HFFc6 (cell line): ENCODE results near the gene DDX5. TPM values are rescaled to one million over a fixed set of nuclear protein-coding genes. Genes with fewer than 3 reads are reported as not detected.

ENCODE experiments used
- DNase-seq: peaks from one replicate; pipeline ENCODE4 v3.0.0-alpha.2; 2018
- H3K27ac Mint-ChIP-seq: 2 replicates; pipeline ENCODE4 v1.8.0; 2020; ENCODE audit warnings: mild to moderate bottlenecking, mixed read lengths
- H3K27me3 Mint-ChIP-seq: 2 replicates; pipeline ENCODE4 v1.8.0; 2021; ENCODE audit warnings: mild to moderate bottlenecking, moderate library complexity, mixed read lengths; ENCODE audit not compliant: insufficient read depth
- H3K36me3 Mint-ChIP-seq: 2 replicates; pipeline ENCODE4 v1.8.0; 2021; ENCODE audit warnings: low read depth, mixed read lengths
- H3K4me1 Mint-ChIP-seq: 2 replicates; pipeline ENCODE4 v1.8.0; 2020; ENCODE audit warnings: low read depth, mixed read lengths
- H3K4me3 Mint-ChIP-seq: 2 replicates; pipeline ENCODE4 v1.8.0; 2020; ENCODE audit warnings: mild to moderate bottlenecking, moderate library complexity, mixed read lengths
- H3K9me3 Mint-ChIP-seq: 2 replicates; pipeline ENCODE4 v1.8.0; 2020; ENCODE audit warnings: mild to moderate bottlenecking, mixed read lengths
- CTCF ChIP-seq: fragments of 200-600 bp; sonication (generic); IDR thresholded peaks from 2 replicates; pipeline ENCODE4 v1.5.0; 2021; ENCODE audit warnings: antibody characterized with exemption, mild to moderate bottlenecking
- total RNA-seq, 6 experiments: library from RNA; stranded (reverse); fragmentation: NEBNext Ultra II Directional; extraction: Animal tissue kit (Norgen Biotek cat#: 25700); gene quantifications; 2 replicates in 1 of 6; 3 replicates in 5 of 6; pipeline ENCODE4 v1.2.3, GENCODE V29; 2021

Gene DDX5
- total RNA-seq, 6 experiments from 2014 or later, result 537 to 635 (median 600) TPM

- TF ChIP-seq CTCF, result peak; percentile 3; the same call in 1 of the 2 replicates
- Mint-ChIP-seq H3K36me3 (peaks cover 65% of the 10 kb centered on the region), H3K4me3 (peak overlapping the region; percentile 98), H3K27ac (peak overlapping the region; percentile 100), H3K27me3 (peaks cover 26% of the 10 kb centered on the region), H3K4me1 (peaks cover 56% of the 10 kb centered on the region), H3K9me3 (peaks cover 9% of the 10 kb centered on the region; the same call in 1 of the 2 replicates)
- peak; percentile 79 for DNase-seq
Observed at GRCh38 chr17:64505340-64506200, 519 bp downstream of the DDX5 start.

DNA sequence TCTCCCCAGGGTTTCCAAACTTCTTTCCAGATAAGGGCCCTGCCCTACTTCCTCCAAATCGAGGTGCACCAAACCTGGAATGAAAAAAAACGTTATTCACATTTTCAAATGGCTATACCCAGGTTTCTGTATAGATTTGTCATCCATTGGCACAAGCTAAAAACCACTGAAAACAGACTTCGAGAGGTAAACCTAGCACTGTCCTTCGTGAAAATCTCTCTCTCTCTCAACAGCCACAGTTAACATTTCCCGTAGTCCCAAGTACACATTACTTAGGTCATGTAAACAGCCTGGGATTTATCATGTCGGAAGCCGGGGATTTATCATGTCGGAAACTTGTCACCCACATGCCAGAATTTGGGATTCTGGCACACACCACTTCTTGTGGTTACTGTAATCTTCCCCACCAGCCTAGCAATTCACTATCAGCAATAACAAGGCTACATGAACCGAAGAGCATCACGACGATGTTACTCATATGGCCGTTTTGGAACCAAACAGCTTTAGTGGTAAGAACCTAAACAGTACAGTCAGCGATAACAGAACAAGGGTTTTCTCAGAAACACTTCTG lies 1.2 kb downstream of the DDX5 start:
- H3K9me3 Mint-ChIP-seq, result peaks cover 9% of the 10 kb centered on the region; the same call in 1 of the 2 replicates
- H3K27me3 Mint-ChIP-seq, result peaks cover 31% of the 10 kb centered on the region
- no peak for DNase-seq
- peaks cover 67% of the 10 kb centered on the region for H3K36me3 Mint-ChIP-seq
- H3K4me1 Mint-ChIP-seq, result peaks cover 63% of the 10 kb centered on the region
- no peak for TF ChIP-seq CTCF
- H3K27ac Mint-ChIP-seq, result peak overlapping the region; percentile 100
- peak overlapping the region; percentile 98 for H3K4me3 Mint-ChIP-seq

- no peak for DNase-seq
- no peak for TF ChIP-seq CTCF
- Mint-ChIP-seq H3K4me3 (peak overlapping the region; percentile 98), H3K27me3 (peaks cover 31% of the 10 kb centered on the region), H3K9me3 (peaks cover 9% of the 10 kb centered on the region; the same call in 1 of the 2 replicates), H3K27ac (peak overlapping the region; percentile 100), H3K36me3 (peaks cover 70% of the 10 kb centered on the region), H3K4me1 (peaks cover 70% of the 10 kb centered on the region)
Observed at GRCh38 chr17:64503821-64504768, 2.0 kb downstream of the DDX5 start.

DNA sequence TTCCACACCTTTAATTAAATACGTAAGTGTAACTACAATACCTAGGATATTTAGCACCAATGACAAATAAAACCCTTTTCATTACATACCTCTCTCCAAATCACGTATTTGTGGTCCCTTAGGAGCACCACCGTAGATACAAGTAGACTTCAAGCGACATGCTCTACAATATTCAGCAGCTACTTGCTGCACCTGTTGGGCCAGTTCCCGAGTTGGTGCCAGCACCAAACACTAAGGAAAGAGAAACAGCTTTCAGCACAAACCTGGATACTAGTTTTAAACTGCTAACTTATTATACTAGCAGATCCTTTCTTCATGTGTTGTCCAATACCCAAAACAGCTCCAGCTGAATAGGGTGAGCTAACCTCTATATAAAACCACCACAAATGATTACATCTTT lies 2.7 kb downstream of the DDX5 start:
- no peak for DNase-seq
- Mint-ChIP-seq H3K27ac (peak overlapping the region; percentile 100), H3K9me3 (peaks cover 9% of the 10 kb centered on the region; the same call in 1 of the 2 replicates), H3K36me3 (peaks cover 77% of the 10 kb centered on the region), H3K4me3 (peak overlapping the region; percentile 98), H3K27me3 (peaks cover 35% of the 10 kb centered on the region), H3K4me1 (peaks cover 70% of the 10 kb centered on the region)
- no peak for TF ChIP-seq CTCF

- H3K4me1 Mint-ChIP-seq, result peaks cover 72% of the 10 kb centered on the region
- no peak for DNase-seq
- H3K4me3 Mint-ChIP-seq, result peak overlapping the region; percentile 98
- peak overlapping the region; percentile 100 for H3K27ac Mint-ChIP-seq
- H3K27me3 Mint-ChIP-seq, result peaks cover 36% of the 10 kb centered on the region
- H3K9me3 Mint-ChIP-seq, result peaks cover 9% of the 10 kb centered on the region; the same call in 1 of the 2 replicates
- no peak for TF ChIP-seq CTCF
- peaks cover 80% of the 10 kb centered on the region for H3K36me3 Mint-ChIP-seq
Observed at GRCh38 chr17:64502809-64503208, 3.3 kb downstream of the DDX5 start.
